ENCODE results near the gene TIMM50. TPM values are rescaled to one million over a fixed set of nuclear protein-coding genes. Genes with fewer than 3 reads are reported as not detected.

The TIMM50 gene
- total and polyA plus RNA-seq, 2 of the 8 experiments (the other 6 are each of a cell fraction or from before 2014, with no cell fraction given): 155 to 187 TPM

- Histone ChIP-seq H3K4me3 (ENCODE audit: extremely low read depth in 1 of 4, insufficient read depth in 2 of 4, low read depth in 3 of 4, low read length in 4 of 4) (no peak overlapping the region), H4K5ac (ENCODE audit: insufficient read length, low read depth, low read length) (no peak overlapping the region), H3K4me2 (ENCODE audit: insufficient read depth in 1 of 2, low read depth in 2 of 2, low read length in 2 of 2) (no peak overlapping the region), H3K27me3 (replicated peaks in 1 of 4; ENCODE audit: control insufficient read depth in 3 of 4, extremely low read depth in 1 of 4, insufficient read depth in 3 of 4, low read length in 3 of 4) (no peaks in the 10 kb centered on the region), H3K56ac (replicated peaks; ENCODE audit: insufficient read length, low read depth, low read length) (no peak overlapping the region), H2BK12ac (ENCODE audit: low read depth, low read length) (no peak overlapping the region), H2AFZ (ENCODE audit: low read length) (no peak overlapping the region), H2BK120ac (replicated peaks; ENCODE audit: low read depth, low read length) (no peak overlapping the region), H3K4me1 (replicated peaks in 1 of 4; ENCODE audit: control insufficient read depth in 3 of 4, insufficient read depth in 4 of 4, low read length in 3 of 4) (no peaks in the 10 kb centered on the region; a peak in 1 of 7 replicates), H2BK5ac (ENCODE audit: low read depth, low read length) (no peak overlapping the region), H4K8ac (ENCODE audit: extremely low read depth, insufficient read depth, low read length) (no peak overlapping the region), H2AK5ac (ENCODE audit: low read depth, low read length) (no peak overlapping the region), H3K23ac (ENCODE audit: insufficient read length) (no peak overlapping the region), H3K27ac (ENCODE audit: low read depth, low read length) (no peak overlapping the region), H3K9me3 (ENCODE audit: insufficient read depth in 2 of 2, low read depth in 1 of 2, low read length in 1 of 2) (no peaks in the 10 kb centered on the region), H2BK15ac (ENCODE audit: low read length) (no peak overlapping the region), H2BK20ac (ENCODE audit: low read length) (no peak overlapping the region), H3K79me2 (ENCODE audit: control insufficient read depth in 1 of 2, insufficient read depth in 2 of 2, low read length in 2 of 2) (no peaks in the 10 kb centered on the region), H4K20me1 (replicated peaks in 1 of 2; ENCODE audit: control insufficient read depth in 1 of 2, insufficient read depth in 2 of 2, low read length in 2 of 2) (peaks cover 2 to 23% of the 10 kb centered on the region in 2 experiments), H3K23me2 (ENCODE audit: low read depth, low read length) (0 out of 2 replicates have a peak, but pooled peaks cover 1% of the 10 kb centered on the region), H3K79me1 (ENCODE audit: low read depth, low read length) (peaks cover 14% of the 10 kb centered on the region), H3K18ac (ENCODE audit: extremely low read depth, low read length) (no peak overlapping the region), H3K9ac (replicated peaks in 1 of 4; ENCODE audit: extremely low read depth in 1 of 4, low read depth in 3 of 4, low read length in 3 of 4) (no peak overlapping the region), H3K4ac (replicated peaks; ENCODE audit: insufficient read length, low read depth, low read length) (no peak overlapping the region), H4K91ac (replicated peaks; ENCODE audit: insufficient read length, low read length) (no peak overlapping the region), H3K36me3 (ENCODE audit: control insufficient read depth in 2 of 4, insufficient read depth in 4 of 4, low read length in 3 of 4) (peaks cover 39 to 81% (median 71%) of the 10 kb centered on the region in 4 experiments), H3K14ac (ENCODE audit: insufficient read length) (no peak overlapping the region)
- no peak for DNase-seq (ENCODE audit: low read depth in 1 of 2, low spot score in 2 of 2)
- peak in 1 of 3 experiments; percentile 4; a peak in 1 of 4 replicates for TF ChIP-seq CTCF (IDR thresholded peaks at IDR 0.05; ENCODE audit: control extremely low read depth in 1 of 3, insufficient read depth in 1 of 3, low read depth in 1 of 3, low read length in 3 of 3)
- TF ChIP-seq USF2 (IDR thresholded peaks at IDR 0.05; ENCODE audit: low read length): no peak
- 90% methylated on average over 11 of the region's 11 CpGs; no CpG with 5 or more reads in 1 of the 2 experiments for WGBS, 2 experiments (ENCODE audit: extremely low coverage in 1 of 2, insufficient coverage in 1 of 2, insufficient read length in 1 of 2, insufficient replicate concordance in 2 of 2, low coverage in 1 of 2, low lambda C conversion rate in 2 of 2, missing lambda C conversion rate in 1 of 2)
- CTCF ChIA-PET (ENCODE audit: partially characterized antibody): interaction anchor here (1.0 to 2.0 kb wide), 6 partner anchors 9 to 64 kb away, joined by 3 to 6 read pairs (median 5); no protein-coding TSS in a partner anchor
- POLR2A ChIA-PET (ENCODE audit: partially characterized antibody): interaction anchor here (0.6 to 47.8 kb wide), 9 partner anchors 11 to 47 kb away, joined by 3 to 1154 read pairs (median 4); partner anchors contain the start of genes PLEKHG2, RPS16 and TIMM50
- no peak for FAIRE-seq
Observed at GRCh38 chr19:39469036-39469435, 11.6 kb upstream of the TIMM50 start.

Data from H1 (cell line).